Measurements from ENCODE around the gene C11orf86.

- no peak for TF ChIP-seq CTCF (conservative IDR thresholded peaks at IDR 0.05; ENCODE audit: low read depth, low read length)
- no peak for TF ChIP-seq EZH2 (IDR thresholded peaks at IDR 0.05; ENCODE audit: borderline replicate concordance, low read depth, low read length, poor library complexity, severe bottlenecking)
Measured at GRCh38 chr11:67002921-67003411, 27.9 kb downstream of the C11orf86 start.
